22Rv1 (cell line): ENCODE measurements around the gene MAP2K3.
"Not testable (repeated sequence)": the region's sequence is repeated elsewhere in the genome, so short reads cannot be mapped to it uniquely, and the experiment has no call there.

Source experiments
- CTCF ChIP-seq: fragments of 450-650 bp; IDR thresholded peaks from 2 replicates; pipeline ENCODE4 v1.5.1; 2017; ENCODE audit warnings: mild to moderate bottlenecking
- ZFX ChIP-seq: fragments of 450-650 bp; IDR thresholded peaks from 2 replicates; pipeline ENCODE4 v1.6.1; 2017; ENCODE audit warnings: antibody characterized with exemption, borderline replicate concordance

GRCh38 chr17:21314261-21314664 lies 29.8 kb downstream of the MAP2K3 start:
- not testable (repeated sequence) for TF ChIP-seq CTCF, ZFX
